ENCODE data around the gene STMND1.

- TF ChIP-seq EP300 (IDR thresholded peaks at IDR 0.05; ENCODE audit: borderline replicate concordance in 1 of 2, low read depth in 2 of 2, low read length in 2 of 2) = no peak
- no peak for TF ChIP-seq JUN (IDR thresholded peaks at IDR 0.05; ENCODE audit: low read depth, low read length)
- no peak for TF ChIP-seq SRF (IDR thresholded peaks at IDR 0.05; ENCODE audit: low read depth, low read length)
- TF ChIP-seq CTCF (IDR thresholded peaks at IDR 0.05; ENCODE audit: control extremely low read depth in 1 of 3, insufficient read depth in 1 of 3, low read depth in 1 of 3, low read length in 3 of 3) = no peak
- no peak for TF ChIP-seq EZH2 (IDR thresholded peaks at IDR 0.05; ENCODE audit: low read depth, low read length, severe bottlenecking)
- no peak for TF ChIP-seq POLR2A (IDR thresholded peaks at IDR 0.05; ENCODE audit: control extremely low read depth in 1 of 2, low read depth in 2 of 2, low read length in 2 of 2)
- TF ChIP-seq YY1 (IDR thresholded peaks at IDR 0.05; ENCODE audit: low read depth, low read length) = no peak
Observed at GRCh38 chr6:17138033-17138432, 36.2 kb downstream of the STMND1 start.

Data from H1 (cell line).